A673 (cell line): ENCODE results near the gene PROM1.

ENCODE experiments used
- CTCF ChIP-seq: fragments of 300-800, 200-600 bp; sonication (generic); conservative IDR thresholded peaks from 2 replicates; pipeline ENCODE4 v1.5.1; 2017; ENCODE audit warnings: low read depth, mild to moderate bottlenecking, antibody characterized with exemption, low read length, moderate library complexity, mixed read lengths
- EZH2 ChIP-seq: fragments of 200-600 bp; sonication (generic); IDR thresholded peaks from 2 replicates; pipeline ENCODE4 v1.6.1; 2017; ENCODE audit warnings: borderline replicate concordance, low read depth, mild to moderate bottlenecking, mixed read lengths, antibody characterized with exemption, low read length; ENCODE audit not compliant: poor library complexity, severe bottlenecking

DNA sequence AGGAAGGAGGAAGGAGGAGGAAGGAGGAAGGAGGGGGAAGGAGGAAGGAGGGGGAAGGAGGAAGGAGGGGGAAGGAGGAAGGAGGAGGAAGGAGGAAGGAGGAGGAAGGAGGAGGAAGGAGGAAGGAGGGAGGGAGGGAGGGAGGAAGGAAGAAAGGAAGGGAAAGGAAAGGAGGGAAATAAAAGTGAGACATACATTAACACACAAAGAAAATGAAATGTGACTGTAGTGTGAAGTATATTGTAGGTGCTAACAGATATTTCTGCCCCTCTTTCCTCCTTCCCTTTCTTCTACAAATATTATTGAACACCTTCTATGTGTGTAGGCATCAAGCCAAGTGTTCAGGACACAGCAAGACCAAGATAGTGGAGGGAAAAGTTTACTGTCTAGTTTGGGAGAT is 26.4 kb upstream of the PROM1 start:
- TF ChIP-seq CTCF (no peak), EZH2 (no peak)
